GM06990 (cell line): Measurements from ENCODE around the gene GALNT5.
A peak's percentile ranks its signal among the peaks of the same experiment; 100 is the strongest.

Experiments
- DNase-seq: peaks from one replicate; pipeline ENCODE4 v3.0.0-alpha.2; 2011; ENCODE audit not compliant: insufficient read length; ENCODE audit errors: extremely low read depth
- H3K27me3 ChIP-seq: replicated peaks from 2 replicates; pipeline ENCODE4 v1.6.0; 2011; ENCODE audit warnings: low read length; ENCODE audit not compliant: control insufficient read depth, insufficient read depth
- H3K36me3 ChIP-seq: 2 replicates; pipeline ENCODE4 v1.5.1; 2011; ENCODE audit warnings: low read length; ENCODE audit not compliant: control insufficient read depth, insufficient read depth
- H3K4me3 ChIP-seq: replicated peaks from 2 replicates; pipeline ENCODE4 v1.5.1; 2011; ENCODE audit warnings: low read depth, mild to moderate bottlenecking, control low read depth, low read length
- TF ChIP-seq, protein P1 (sequence below): IDR thresholded peaks from 2 replicates; pipeline ENCODE4 v1.5.1; 2011; ENCODE audit warnings: low read length, control low read depth, mild to moderate bottlenecking, inconsistent platforms; ENCODE audit not compliant: insufficient read depth, poor library complexity, severe bottlenecking

GALNT5 gene

GRCh38 chr2:157327621-157328500, 70.4 kb downstream of the GALNT5 start:
- TF ChIP-seq, protein P1, sequence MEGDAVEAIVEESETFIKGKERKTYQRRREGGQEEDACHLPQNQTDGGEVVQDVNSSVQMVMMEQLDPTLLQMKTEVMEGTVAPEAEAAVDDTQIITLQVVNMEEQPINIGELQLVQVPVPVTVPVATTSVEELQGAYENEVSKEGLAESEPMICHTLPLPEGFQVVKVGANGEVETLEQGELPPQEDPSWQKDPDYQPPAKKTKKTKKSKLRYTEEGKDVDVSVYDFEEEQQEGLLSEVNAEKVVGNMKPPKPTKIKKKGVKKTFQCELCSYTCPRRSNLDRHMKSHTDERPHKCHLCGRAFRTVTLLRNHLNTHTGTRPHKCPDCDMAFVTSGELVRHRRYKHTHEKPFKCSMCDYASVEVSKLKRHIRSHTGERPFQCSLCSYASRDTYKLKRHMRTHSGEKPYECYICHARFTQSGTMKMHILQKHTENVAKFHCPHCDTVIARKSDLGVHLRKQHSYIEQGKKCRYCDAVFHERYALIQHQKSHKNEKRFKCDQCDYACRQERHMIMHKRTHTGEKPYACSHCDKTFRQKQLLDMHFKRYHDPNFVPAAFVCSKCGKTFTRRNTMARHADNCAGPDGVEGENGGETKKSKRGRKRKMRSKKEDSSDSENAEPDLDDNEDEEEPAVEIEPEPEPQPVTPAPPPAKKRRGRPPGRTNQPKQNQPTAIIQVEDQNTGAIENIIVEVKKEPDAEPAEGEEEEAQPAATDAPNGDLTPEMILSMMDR = peak; percentile 95
- H3K36me3 ChIP-seq = no peaks in the 10 kb centered on the region
- H3K27me3 ChIP-seq = no peaks in the 10 kb centered on the region
- peak; percentile 29 for DNase-seq
- no peak overlapping the region for H3K4me3 ChIP-seq

GRCh38 chr2:157329524-157329923, 72.0 kb downstream of the GALNT5 start:
- Histone ChIP-seq H3K36me3 (no peaks in the 10 kb centered on the region), H3K27me3 (no peaks in the 10 kb centered on the region), H3K4me3 (no peak overlapping the region)
- no peak for DNase-seq
- TF ChIP-seq, protein P1 = no peak

DNA sequence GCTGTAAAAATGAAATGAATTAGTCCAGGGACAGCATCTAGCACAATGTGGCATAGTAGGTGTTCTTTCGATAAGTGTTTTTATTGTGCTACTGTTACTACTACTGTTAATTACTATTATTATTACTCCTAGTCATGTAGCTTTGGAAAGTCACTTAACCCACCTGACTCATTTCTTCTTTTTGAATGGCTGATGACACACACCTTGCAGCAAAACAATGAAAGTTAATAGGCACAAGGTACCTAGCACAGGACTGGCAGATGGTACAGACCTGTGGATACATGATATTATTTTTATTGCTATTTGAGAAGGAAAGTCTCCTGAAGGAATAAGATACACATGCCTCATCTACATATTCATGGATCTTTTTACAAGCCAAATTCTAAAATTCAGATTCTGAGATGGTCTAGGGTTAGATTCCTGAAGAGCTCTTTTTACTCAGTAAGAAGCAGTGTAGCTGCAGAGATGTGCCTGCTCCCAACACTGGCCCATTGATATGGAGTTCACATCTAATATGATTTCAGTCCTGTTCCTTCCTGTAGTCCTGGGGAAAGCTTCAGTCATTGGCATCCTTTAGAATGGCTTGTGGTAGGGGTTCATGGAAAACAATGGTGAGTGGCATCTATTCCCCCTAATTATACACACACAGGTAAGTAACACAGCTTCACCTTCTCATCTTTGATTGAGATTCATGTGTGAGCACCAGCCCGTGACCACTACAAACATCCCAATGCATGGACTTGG, 76.0 kb downstream of the GALNT5 start:
- Histone ChIP-seq H3K36me3 (no peaks in the 10 kb centered on the region), H3K4me3 (no peak overlapping the region), H3K27me3 (no peaks in the 10 kb centered on the region)
- no peak for DNase-seq
- TF ChIP-seq, protein P1 = no peak

- Histone ChIP-seq H3K27me3 (no peaks in the 10 kb centered on the region), H3K4me3 (no peak overlapping the region), H3K36me3 (no peaks in the 10 kb centered on the region)
- DNase-seq = no peak
- TF ChIP-seq, protein P1 = no peak
Measured at GRCh38 chr2:157334335-157334734, 76.8 kb downstream of the GALNT5 start.

GRCh38 chr2:157334797-157335196, 77.3 kb downstream of the GALNT5 start:
- H3K27me3 ChIP-seq = no peaks in the 10 kb centered on the region
- H3K4me3 ChIP-seq = no peak overlapping the region
- no peaks in the 10 kb centered on the region for H3K36me3 ChIP-seq
- TF ChIP-seq, protein P1 = no peak
- no peak for DNase-seq
